HepG2 (cell line): ENCODE measurements around the gene HMGB2. TPM values are rescaled to one million over a fixed set of nuclear protein-coding genes. Genes with fewer than 3 reads are reported as not detected.

Experiments used
- ATAC-seq: fragments of 200-7000 bp; cut with Tn5 transposase; 3 replicates; pipeline ENCODE4 v1.9.1; 2020; ENCODE audit warnings: mild to moderate bottlenecking, moderate library complexity
- BruUV-seq: library from RNA; stranded (reverse); fragments of 400-500 nt; replicated peaks from 2 replicates; lab custom pipeline; 2021; lab: Mats Ljungman, UMichigan
- CTCF ChIA-PET: fragments of 300-600 bp; formaldehyde crosslinking; extraction: SDS; loops from one replicate; lab custom pipeline; 2021; ENCODE audit warnings: low total read pairs, inconsistent platforms, low intra/inter-chr PET ratio; lab: Yijun Ruan, JAX
- POLR2A ChIA-PET: fragments of 350-600 bp; sonication (Branson Sonifier 250); formaldehyde crosslinking; loops from one replicate; lab custom pipeline; 2020; ENCODE audit warnings: antibody characterized with exemption, inconsistent platforms; lab: Yijun Ruan, JAX
- DNase-seq: peaks from one replicate; pipeline ENCODE4 v3.0.0-alpha.2; 2015; ENCODE audit warnings: low spot score
- FAIRE-seq: peaks from 3 replicates; lab custom pipeline; 2011; peaks lifted over from hg19 to GRCh38; lab: Jason Lieb, UNC
- H2AFZ ChIP-seq: one replicate; pipeline ENCODE4 v1.6.1; 2011; ENCODE audit warnings: low read length, inconsistent platforms
- H3K27ac ChIP-seq: fragments of 300-600 bp; 3 replicates; pipeline ENCODE4 v1.8.0; 2011; ENCODE audit warnings: mixed run types, mild to moderate bottlenecking, mixed read lengths, low read length, inconsistent platforms; ENCODE audit not compliant: insufficient read depth; ENCODE audit errors: extremely low read length
- H3K27me3 ChIP-seq, 2 experiments: fragments of 200-600 bp in 1 of 2; 2 replicates in 1 of 2; 3 replicates in 1 of 2; pipeline versions ENCODE4 v1.6.0 to v1.8.0; 2011; ENCODE audit warnings: low read length in 2 of 2, mild to moderate bottlenecking in 2 of 2, moderate library complexity in 2 of 2, inconsistent platforms in 1 of 2; ENCODE audit not compliant: insufficient read depth in 2 of 2, control insufficient read depth in 1 of 2
- H3K36me3 ChIP-seq, 2 experiments: fragments of 200-600 bp in 1 of 2; replicated peaks in 1 of 2; 2 replicates in 1 of 2; 3 replicates in 1 of 2; pipeline versions ENCODE4 v1.5.1 to v1.8.0; 2011; ENCODE audit warnings: low read length in 2 of 2, inconsistent platforms in 1 of 2; ENCODE audit not compliant: insufficient read depth in 2 of 2, control insufficient read depth in 1 of 2
- H3K4me1 ChIP-seq: 2 replicates; pipeline ENCODE4 v1.5.1; 2012; ENCODE audit warnings: low read length, inconsistent platforms; ENCODE audit not compliant: insufficient read depth
- H3K4me2 ChIP-seq: 2 replicates; pipeline ENCODE4 v1.6.0; 2011; ENCODE audit warnings: low read depth, low read length, inconsistent platforms
- H3K4me3 ChIP-seq, 3 experiments: fragments of 200-600 bp in 1 of 3; sonication (generic), shearing (Covaris generic) in 1 of 3; replicated peaks in 1 of 3; 2 replicates each; pipeline ENCODE4 v1.5.1; 2011 to 2016; ENCODE audit warnings: low read length in 3 of 3, inconsistent platforms in 2 of 3, low read depth in 2 of 3, mild to moderate bottlenecking in 2 of 3, control low read depth in 1 of 3, mixed read lengths in 1 of 3; ENCODE audit not compliant: insufficient read depth in 1 of 3
- H3K79me2 ChIP-seq: one replicate; pipeline ENCODE4 v1.6.1; 2011; ENCODE audit warnings: low read length, inconsistent platforms; ENCODE audit not compliant: insufficient read depth
- H3K9ac ChIP-seq: 2 replicates; pipeline ENCODE4 v1.6.0; 2011; ENCODE audit warnings: mild to moderate bottlenecking, low read depth, low read length, inconsistent platforms; ENCODE audit not compliant: insufficient read depth
- H3K9me3 ChIP-seq: 2 replicates; pipeline ENCODE4 v1.5.1; 2012; ENCODE audit warnings: mild to moderate bottlenecking, low read length
- H4K20me1 ChIP-seq: 2 replicates; pipeline ENCODE4 v1.6.0; 2011; ENCODE audit warnings: inconsistent platforms, mild to moderate bottlenecking, low read length, moderate library complexity; ENCODE audit not compliant: insufficient read depth
- DNMT3B ChIP-seq: conservative IDR thresholded peaks from 2 replicates; pipeline ENCODE4 v1.6.1; 2016; ENCODE audit warnings: missing biosample characterization, control low read depth
- MIXL1 ChIP-seq: IDR thresholded peaks from 2 replicates; pipeline ENCODE4 v1.6.1; 2016
- POGZ ChIP-seq: sonication (generic); formaldehyde crosslinking; IDR thresholded peaks from 2 replicates; pipeline ENCODE4 v1.4.0; 2020; ENCODE audit warnings: mild to moderate bottlenecking, missing genetic modification reagents
- RAD21 ChIP-seq: fragments of 450-650 bp; formaldehyde crosslinking; IDR thresholded peaks from 2 replicates; pipeline ENCODE4 v1.5.0; 2020; ENCODE audit warnings: mild to moderate bottlenecking
- ZFP62 ChIP-seq: sonication (generic); formaldehyde crosslinking; IDR thresholded peaks from 2 replicates; pipeline ENCODE4 v1.4.0; 2020; ENCODE audit warnings: missing genetic modification reagents
- ZNF629 ChIP-seq: sonication (generic); formaldehyde crosslinking; conservative IDR thresholded peaks from 2 replicates; pipeline ENCODE4 v1.5.0; 2020; ENCODE audit warnings: missing genetic modification reagents
- ZNF878 ChIP-seq: sonication (generic); formaldehyde crosslinking; IDR thresholded peaks from 2 replicates; pipeline ENCODE4 v1.8.1; 2023; ENCODE audit warnings: mild to moderate bottlenecking, missing genetic modification reagents, moderate library complexity
- WGBS: methylation state at CpG from one replicate; pipeline ENCODE4 v1.1.6; 2017; ENCODE audit warnings: low lambda C conversion rate; 5-methylcytosine and 5-hydroxymethylcytosine counted together
- in situ Hi-C: cut with HindIII; loops from 2 replicates; pipeline ENCODE4 v1.10.0; 2017; ENCODE audit warnings: low pct_unique_long_range_greater_than_20kb; ENCODE audit not compliant: extremely low pct_ligation_motif_present
- intact Hi-C: fragments of 100-400 bp; cut with micrococcal nuclease; formaldehyde crosslinking; loops from one replicate; pipeline ENCODE4 v1.10.0; 2022; ENCODE audit not compliant: unreplicated experiment
- polyA plus RNA-seq, 8 experiments: library from polyadenylated mRNA; depleted of rRNA in 3 of 8; stranded (reverse) in 7 of 8; unstranded in 1 of 8; fragments of >200 nt; fragmentation: Illumina TruSeq in 4 of 8; extraction: Trizol in 4 of 8; gene quantifications; 2 replicates each; pipeline versions ENCODE4 v1.2.1 to v1.2.3, GENCODE V29; 2011 to 2016; ENCODE audit warnings: low read depth in 4 of 8, missing spikeins in 1 of 8, mixed read lengths in 1 of 8; ENCODE audit not compliant: insufficient read depth in 1 of 8
- total RNA-seq, 5 experiments: library from RNA; depleted of rRNA; stranded (reverse); fragments of >200 nt; fragmentation: Illumina TruSeq; extraction: Trizol; gene quantifications; 2 replicates each; pipeline ENCODE4 v1.2.3, GENCODE V29; 2016; ENCODE audit warnings: low read depth in 1 of 5
- TF ChIP-seq, protein P1 (sequence below): sonication (generic); formaldehyde crosslinking; IDR thresholded peaks from 2 replicates; pipeline ENCODE4 v1.4.0; 2020; ENCODE audit warnings: missing genetic modification reagents, borderline replicate concordance
- TF ChIP-seq, protein P2 (sequence below), 2 experiments: fragments of 450-650 bp in 1 of 2; sonication (generic) in 1 of 2; formaldehyde crosslinking in 1 of 2; IDR thresholded peaks; 2 replicates each; pipeline versions ENCODE4 v1.6.1 to v1.8.0; 2016 to 2022; ENCODE audit warnings: antibody characterized with exemption in 1 of 2, mild to moderate bottlenecking in 1 of 2, missing genetic modification reagents in 1 of 2
- TF ChIP-seq, protein P3 (sequence below): sonication (generic); formaldehyde crosslinking; conservative IDR thresholded peaks from 2 replicates; pipeline ENCODE4 v1.8.1; 2023; ENCODE audit warnings: missing genetic modification reagents

Gene HMGB2
- total and polyA plus RNA-seq, 2 of the 13 experiments (the other 11 are each of a cell fraction or from before 2014, with no cell fraction given) = 90.5 to 332 TPM

GRCh38 chr4:173311368-173311767 lies 22.8 kb downstream of the HMGB2 start:
- Histone ChIP-seq H3K9ac (no peak overlapping the region), H4K20me1 (no peaks in the 10 kb centered on the region), H3K79me2 (no peaks in the 10 kb centered on the region), H3K4me2 (no peak overlapping the region), H3K4me3 (no peak overlapping the region), H3K27me3 (no peaks in the 10 kb centered on the region; a peak in 1 of 5 replicates), H3K36me3 (no peaks in the 10 kb centered on the region), H3K4me1 (no peaks in the 10 kb centered on the region), H2AFZ (no peak overlapping the region), H3K9me3 (no peaks in the 10 kb centered on the region), H3K27ac (no peak overlapping the region)
- intact Hi-C loops = no loop called here
- in situ Hi-C loops = loop anchor here (10.0 kb wide), 1 partner anchor 183 kb away; no protein-coding TSS in a partner anchor
- ATAC-seq = no peak
- CTCF ChIA-PET = no interaction called here
- WGBS = 62% methylated on average over 4 of the region's 4 CpGs
- POLR2A ChIA-PET = no interaction called here
- DNase-seq = no peak
- no TSS peak for BruUV-seq
- FAIRE-seq = no peak
- TF ChIP-seq ZNF629 (CRISPR knock-in tag) (no peak), RAD21 (CRISPR knock-in tag) (no peak), MIXL1 (CRISPR knock-in tag) (no peak), DNMT3B (CRISPR knock-in tag) (no peak), ZNF878 (no peak), POGZ (no peak), ZFP62 (CRISPR knock-in tag) (no peak)
- TF ChIP-seq, protein P1, sequence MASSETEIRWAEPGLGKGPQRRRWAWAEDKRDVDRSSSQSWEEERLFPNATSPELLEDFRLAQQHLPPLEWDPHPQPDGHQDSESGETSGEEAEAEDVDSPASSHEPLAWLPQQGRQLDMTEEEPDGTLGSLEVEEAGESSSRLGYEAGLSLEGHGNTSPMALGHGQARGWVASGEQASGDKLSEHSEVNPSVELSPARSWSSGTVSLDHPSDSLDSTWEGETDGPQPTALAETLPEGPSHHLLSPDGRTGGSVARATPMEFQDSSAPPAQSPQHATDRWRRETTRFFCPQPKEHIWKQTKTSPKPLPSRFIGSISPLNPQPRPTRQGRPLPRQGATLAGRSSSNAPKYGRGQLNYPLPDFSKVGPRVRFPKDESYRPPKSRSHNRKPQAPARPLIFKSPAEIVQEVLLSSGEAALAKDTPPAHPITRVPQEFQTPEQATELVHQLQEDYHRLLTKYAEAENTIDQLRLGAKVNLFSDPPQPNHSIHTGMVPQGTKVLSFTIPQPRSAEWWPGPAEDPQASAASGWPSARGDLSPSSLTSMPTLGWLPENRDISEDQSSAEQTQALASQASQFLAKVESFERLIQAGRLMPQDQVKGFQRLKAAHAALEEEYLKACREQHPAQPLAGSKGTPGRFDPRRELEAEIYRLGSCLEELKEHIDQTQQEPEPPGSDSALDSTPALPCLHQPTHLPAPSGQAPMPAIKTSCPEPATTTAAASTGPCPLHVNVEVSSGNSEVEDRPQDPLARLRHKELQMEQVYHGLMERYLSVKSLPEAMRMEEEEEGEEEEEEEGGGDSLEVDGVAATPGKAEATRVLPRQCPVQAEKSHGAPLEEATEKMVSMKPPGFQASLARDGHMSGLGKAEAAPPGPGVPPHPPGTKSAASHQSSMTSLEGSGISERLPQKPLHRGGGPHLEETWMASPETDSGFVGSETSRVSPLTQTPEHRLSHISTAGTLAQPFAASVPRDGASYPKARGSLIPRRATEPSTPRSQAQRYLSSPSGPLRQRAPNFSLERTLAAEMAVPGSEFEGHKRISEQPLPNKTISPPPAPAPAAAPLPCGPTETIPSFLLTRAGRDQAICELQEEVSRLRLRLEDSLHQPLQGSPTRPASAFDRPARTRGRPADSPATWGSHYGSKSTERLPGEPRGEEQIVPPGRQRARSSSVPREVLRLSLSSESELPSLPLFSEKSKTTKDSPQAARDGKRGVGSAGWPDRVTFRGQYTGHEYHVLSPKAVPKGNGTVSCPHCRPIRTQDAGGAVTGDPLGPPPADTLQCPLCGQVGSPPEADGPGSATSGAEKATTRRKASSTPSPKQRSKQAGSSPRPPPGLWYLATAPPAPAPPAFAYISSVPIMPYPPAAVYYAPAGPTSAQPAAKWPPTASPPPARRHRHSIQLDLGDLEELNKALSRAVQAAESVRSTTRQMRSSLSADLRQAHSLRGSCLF (CRISPR knock-in tag) = no peak
- TF ChIP-seq, protein P2, sequence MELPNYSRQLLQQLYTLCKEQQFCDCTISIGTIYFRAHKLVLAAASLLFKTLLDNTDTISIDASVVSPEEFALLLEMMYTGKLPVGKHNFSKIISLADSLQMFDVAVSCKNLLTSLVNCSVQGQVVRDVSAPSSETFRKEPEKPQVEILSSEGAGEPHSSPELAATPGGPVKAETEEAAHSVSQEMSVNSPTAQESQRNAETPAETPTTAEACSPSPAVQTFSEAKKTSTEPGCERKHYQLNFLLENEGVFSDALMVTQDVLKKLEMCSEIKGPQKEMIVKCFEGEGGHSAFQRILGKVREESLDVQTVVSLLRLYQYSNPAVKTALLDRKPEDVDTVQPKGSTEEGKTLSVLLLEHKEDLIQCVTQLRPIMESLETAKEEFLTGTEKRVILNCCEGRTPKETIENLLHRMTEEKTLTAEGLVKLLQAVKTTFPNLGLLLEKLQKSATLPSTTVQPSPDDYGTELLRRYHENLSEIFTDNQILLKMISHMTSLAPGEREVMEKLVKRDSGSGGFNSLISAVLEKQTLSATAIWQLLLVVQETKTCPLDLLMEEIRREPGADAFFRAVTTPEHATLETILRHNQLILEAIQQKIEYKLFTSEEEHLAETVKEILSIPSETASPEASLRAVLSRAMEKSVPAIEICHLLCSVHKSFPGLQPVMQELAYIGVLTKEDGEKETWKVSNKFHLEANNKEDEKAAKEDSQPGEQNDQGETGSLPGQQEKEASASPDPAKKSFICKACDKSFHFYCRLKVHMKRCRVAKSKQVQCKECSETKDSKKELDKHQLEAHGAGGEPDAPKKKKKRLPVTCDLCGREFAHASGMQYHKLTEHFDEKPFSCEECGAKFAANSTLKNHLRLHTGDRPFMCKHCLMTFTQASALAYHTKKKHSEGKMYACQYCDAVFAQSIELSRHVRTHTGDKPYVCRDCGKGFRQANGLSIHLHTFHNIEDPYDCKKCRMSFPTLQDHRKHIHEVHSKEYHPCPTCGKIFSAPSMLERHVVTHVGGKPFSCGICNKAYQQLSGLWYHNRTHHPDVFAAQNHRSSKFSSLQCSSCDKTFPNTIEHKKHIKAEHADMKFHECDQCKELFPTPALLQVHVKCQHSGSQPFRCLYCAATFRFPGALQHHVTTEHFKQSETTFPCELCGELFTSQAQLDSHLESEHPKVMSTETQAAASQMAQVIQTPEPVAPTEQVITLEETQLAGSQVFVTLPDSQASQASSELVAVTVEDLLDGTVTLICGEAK (IDR thresholded peaks at IDR 0.05) = no peak
- TF ChIP-seq, protein P2 (CRISPR knock-in tag; IDR thresholded peaks at IDR 0.05) = no peak
- TF ChIP-seq, protein P3, sequence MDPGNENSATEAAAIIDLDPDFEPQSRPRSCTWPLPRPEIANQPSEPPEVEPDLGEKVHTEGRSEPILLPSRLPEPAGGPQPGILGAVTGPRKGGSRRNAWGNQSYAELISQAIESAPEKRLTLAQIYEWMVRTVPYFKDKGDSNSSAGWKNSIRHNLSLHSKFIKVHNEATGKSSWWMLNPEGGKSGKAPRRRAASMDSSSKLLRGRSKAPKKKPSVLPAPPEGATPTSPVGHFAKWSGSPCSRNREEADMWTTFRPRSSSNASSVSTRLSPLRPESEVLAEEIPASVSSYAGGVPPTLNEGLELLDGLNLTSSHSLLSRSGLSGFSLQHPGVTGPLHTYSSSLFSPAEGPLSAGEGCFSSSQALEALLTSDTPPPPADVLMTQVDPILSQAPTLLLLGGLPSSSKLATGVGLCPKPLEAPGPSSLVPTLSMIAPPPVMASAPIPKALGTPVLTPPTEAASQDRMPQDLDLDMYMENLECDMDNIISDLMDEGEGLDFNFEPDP = no peak
